ENCODE results near the gene MAD2L1BP.

DNA sequence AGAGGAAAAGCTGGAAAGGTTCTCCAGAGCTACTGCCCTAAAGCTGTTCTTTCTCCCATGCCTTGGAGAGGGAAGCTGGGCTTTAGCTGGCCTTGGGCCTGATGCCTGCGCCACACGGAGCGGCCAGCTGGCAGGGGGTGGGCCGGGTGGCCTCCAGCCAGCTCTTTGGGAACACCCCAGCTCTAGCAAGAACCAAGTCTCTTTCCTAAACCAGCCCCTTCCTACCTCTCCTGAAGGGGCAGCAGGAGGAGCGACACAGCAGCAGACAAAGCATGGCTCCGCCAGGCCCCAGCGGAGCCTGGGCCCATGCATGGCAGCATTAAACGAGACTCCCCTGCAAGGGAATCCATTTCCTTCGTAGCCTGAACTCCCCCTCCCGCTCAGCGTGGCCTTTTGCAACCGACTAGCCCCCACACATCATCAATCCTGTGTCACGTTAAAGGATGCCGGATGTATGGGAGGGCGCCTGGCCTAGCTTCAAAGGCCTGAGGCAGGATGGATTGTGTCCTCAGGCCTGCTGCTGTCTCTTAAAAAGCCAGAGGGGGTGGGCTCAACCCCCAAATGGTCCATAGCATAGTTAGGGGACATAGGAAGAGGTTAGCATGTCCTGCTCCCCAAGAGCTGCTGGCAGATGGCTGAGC is 37.9 kb downstream of the MAD2L1BP start:
- TF ChIP-seq, protein P1, sequence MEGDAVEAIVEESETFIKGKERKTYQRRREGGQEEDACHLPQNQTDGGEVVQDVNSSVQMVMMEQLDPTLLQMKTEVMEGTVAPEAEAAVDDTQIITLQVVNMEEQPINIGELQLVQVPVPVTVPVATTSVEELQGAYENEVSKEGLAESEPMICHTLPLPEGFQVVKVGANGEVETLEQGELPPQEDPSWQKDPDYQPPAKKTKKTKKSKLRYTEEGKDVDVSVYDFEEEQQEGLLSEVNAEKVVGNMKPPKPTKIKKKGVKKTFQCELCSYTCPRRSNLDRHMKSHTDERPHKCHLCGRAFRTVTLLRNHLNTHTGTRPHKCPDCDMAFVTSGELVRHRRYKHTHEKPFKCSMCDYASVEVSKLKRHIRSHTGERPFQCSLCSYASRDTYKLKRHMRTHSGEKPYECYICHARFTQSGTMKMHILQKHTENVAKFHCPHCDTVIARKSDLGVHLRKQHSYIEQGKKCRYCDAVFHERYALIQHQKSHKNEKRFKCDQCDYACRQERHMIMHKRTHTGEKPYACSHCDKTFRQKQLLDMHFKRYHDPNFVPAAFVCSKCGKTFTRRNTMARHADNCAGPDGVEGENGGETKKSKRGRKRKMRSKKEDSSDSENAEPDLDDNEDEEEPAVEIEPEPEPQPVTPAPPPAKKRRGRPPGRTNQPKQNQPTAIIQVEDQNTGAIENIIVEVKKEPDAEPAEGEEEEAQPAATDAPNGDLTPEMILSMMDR (conservative IDR thresholded peaks at IDR 0.05; ENCODE audit: low read depth, low read length) = no peak
- TF ChIP-seq SMC3 (IDR thresholded peaks at IDR 0.05; ENCODE audit: low read depth, low read length) = no peak
- no peak for TF ChIP-seq POLR2A (IDR thresholded peaks at IDR 0.05; ENCODE audit: low read depth, low read length)

Measured in IMR-90 (cell line).